ENCODE data around the gene TLK2. TPM values are rescaled to one million over a fixed set of nuclear protein-coding genes. Genes with fewer than 3 reads are reported as not detected.

TLK2 gene
- total RNA-seq, 1 experiment from 2014 or later: 68.8 TPM

DNA sequence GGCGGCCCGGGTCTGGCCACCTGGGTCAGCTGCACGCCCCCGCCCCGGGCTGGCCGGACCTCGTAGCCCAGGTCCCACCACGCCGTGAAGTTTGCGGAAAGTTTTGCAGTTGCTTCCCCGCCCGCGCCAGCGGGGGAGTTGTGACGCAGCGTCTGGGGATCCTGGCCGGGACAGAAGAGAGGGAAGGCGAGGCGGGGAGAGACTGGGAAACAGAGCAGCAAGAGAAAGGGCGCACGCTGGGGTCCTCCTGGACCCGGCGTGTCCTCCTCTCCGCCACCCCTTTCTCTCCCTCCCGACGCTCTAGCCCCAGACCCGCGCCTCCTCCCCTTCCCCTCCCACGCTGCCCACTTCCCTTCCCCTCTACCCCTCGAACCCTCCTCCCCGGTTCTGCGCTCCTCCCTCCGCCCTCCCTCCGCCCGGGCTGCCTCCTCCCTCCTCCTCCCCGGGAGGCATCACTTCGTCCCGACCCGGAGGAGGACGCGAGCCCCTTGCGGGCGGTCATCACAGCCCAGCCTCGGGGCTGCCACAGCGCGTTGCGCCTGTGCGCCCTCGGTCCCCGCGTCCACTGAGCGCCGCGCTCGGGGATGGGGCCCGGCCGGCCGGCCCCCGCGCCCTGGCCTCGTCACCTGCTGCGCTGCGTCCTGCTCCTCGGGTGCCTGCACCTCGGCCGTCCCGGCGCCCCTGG, 148.7 kb downstream of the TLK2 start, which contains the start of gene MRC2:
Gene MRC2 (plus strand): TSS at position 452 of the 685 bp plus-strand sequence. CDS start 133 bp downstream, at position 585.
- no TSS peak for BruUV-seq (replicated peaks)
- H3K27me3 ChIP-seq (replicated peaks; ENCODE audit: control insufficient read depth, insufficient read depth, low read length): no peaks in the 10 kb centered on the region

DNA sequence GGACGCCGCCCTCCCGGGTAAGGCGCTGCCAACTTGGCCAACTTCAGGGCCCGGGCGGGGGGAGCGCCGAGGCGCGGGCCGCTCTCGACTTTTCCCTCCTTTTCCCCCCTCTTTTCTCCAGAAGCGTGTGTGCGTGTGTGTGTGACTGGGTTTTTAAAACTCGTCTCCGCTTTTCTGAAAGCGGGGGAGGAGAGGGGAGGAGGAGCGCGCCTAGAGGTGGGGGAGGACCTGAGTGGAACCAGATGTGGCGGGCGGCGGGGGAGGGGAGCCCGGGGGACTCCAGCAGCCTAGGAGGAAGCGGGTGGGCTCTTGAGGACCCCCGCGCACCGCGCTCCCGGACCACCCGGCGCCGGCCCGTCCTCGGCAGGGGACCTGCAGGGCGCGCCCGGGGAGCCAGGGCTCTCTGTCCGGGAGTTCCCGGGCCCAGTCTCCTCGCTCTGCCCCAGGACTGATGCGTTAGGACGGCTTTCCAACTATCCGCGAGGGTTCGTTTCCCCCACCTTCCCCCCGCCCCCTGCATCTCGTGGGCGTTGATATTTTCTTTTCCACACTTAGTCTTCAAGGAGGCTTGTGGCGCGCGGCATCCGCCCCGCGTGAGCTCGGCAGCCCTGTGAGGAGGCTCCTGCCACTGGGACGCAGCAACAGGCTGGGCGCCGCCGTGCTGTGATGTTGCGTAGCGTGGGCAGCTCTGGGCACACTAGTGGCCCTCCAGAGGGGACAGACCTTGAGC, 149.4 kb downstream of the TLK2 start:
- no TSS peak for BruUV-seq (replicated peaks)
- intact Hi-C loops (cut with micrococcal nuclease; ENCODE audit: unreplicated experiment): no loop called here

More for the DNA sequence above, 148.7 kb downstream of the TLK2 start, which contains the start of gene MRC2:
- Mint-ChIP-seq H3K4me3 (ENCODE audit: unreplicated experiment) (peak within 1 kb of the TSS; percentile 86), H3K27me3 (ENCODE audit: insufficient read depth, unreplicated experiment) (peaks cover 7% of the 10 kb centered on the region), H3K36me3 (ENCODE audit: insufficient read depth, unreplicated experiment) (peaks cover 13% of the 10 kb centered on the region), H3K4me1 (ENCODE audit: low read depth, unreplicated experiment) (peaks cover 5% of the 10 kb centered on the region), H3K27ac (ENCODE audit: unreplicated experiment) (no peak within 1 kb of the TSS), H3K9me3 (ENCODE audit: unreplicated experiment) (no peaks in the 10 kb centered on the region)
- intact Hi-C loops (cut with micrococcal nuclease; ENCODE audit: unreplicated experiment): no loop called here
- CTCF ChIA-PET: no interaction called here
- no peaks in the 10 kb centered on the region; the same call in 1 of the 2 replicates for H3K36me3 ChIP-seq (ENCODE audit: control insufficient read depth, insufficient read depth, low read length)
- POLR2A ChIA-PET: no interaction called here
- DNase-seq: peak in 1 of 2 experiments; percentile 55
- peak within 1 kb of the TSS; percentile 50 for H3K4me3 ChIP-seq (ENCODE audit: low read depth, low read length)
- TF ChIP-seq, protein P1, sequence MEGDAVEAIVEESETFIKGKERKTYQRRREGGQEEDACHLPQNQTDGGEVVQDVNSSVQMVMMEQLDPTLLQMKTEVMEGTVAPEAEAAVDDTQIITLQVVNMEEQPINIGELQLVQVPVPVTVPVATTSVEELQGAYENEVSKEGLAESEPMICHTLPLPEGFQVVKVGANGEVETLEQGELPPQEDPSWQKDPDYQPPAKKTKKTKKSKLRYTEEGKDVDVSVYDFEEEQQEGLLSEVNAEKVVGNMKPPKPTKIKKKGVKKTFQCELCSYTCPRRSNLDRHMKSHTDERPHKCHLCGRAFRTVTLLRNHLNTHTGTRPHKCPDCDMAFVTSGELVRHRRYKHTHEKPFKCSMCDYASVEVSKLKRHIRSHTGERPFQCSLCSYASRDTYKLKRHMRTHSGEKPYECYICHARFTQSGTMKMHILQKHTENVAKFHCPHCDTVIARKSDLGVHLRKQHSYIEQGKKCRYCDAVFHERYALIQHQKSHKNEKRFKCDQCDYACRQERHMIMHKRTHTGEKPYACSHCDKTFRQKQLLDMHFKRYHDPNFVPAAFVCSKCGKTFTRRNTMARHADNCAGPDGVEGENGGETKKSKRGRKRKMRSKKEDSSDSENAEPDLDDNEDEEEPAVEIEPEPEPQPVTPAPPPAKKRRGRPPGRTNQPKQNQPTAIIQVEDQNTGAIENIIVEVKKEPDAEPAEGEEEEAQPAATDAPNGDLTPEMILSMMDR (IDR thresholded peaks at IDR 0.05; ENCODE audit: insufficient read depth in 1 of 2, low read depth in 1 of 2, low read length in 1 of 2, severe bottlenecking in 1 of 2, unreplicated experiment in 1 of 2): no peak
- no peaks in the 10 kb centered on the region for H3K9me3 ChIP-seq
- H3K4me1 ChIP-seq: peaks cover 6% of the 10 kb centered on the region

More for the DNA sequence above, 149.4 kb downstream of the TLK2 start:
- Mint-ChIP-seq H3K4me1 (ENCODE audit: low read depth, unreplicated experiment) (peaks cover 5% of the 10 kb centered on the region), H3K27me3 (ENCODE audit: insufficient read depth, unreplicated experiment) (peaks cover 9% of the 10 kb centered on the region), H3K27ac (ENCODE audit: unreplicated experiment) (no peak overlapping the region), H3K36me3 (ENCODE audit: insufficient read depth, unreplicated experiment) (peaks cover 13% of the 10 kb centered on the region), H3K4me3 (ENCODE audit: unreplicated experiment) (peak overlapping the region; percentile 86), H3K9me3 (ENCODE audit: unreplicated experiment) (no peaks in the 10 kb centered on the region)
- no peaks in the 10 kb centered on the region for H3K27me3 ChIP-seq (replicated peaks; ENCODE audit: control insufficient read depth, insufficient read depth, low read length)
- H3K4me1 ChIP-seq: peaks cover 6% of the 10 kb centered on the region
- no peaks in the 10 kb centered on the region for H3K9me3 ChIP-seq
- TF ChIP-seq, protein P1 (IDR thresholded peaks at IDR 0.05; ENCODE audit: insufficient read depth in 1 of 2, low read depth in 1 of 2, low read length in 1 of 2, severe bottlenecking in 1 of 2, unreplicated experiment in 1 of 2): no peak
- no peak for DNase-seq
- POLR2A ChIA-PET: no interaction called here
- H3K4me3 ChIP-seq (ENCODE audit: low read depth, low read length): peak overlapping the region; percentile 50
- no peaks in the 10 kb centered on the region; the same call in 1 of the 2 replicates for H3K36me3 ChIP-seq (ENCODE audit: control insufficient read depth, insufficient read depth, low read length)
- CTCF ChIA-PET: no interaction called here

Data from Caco-2 (cell line).